ENCODE data around the gene GUCY1A2.
"Not testable (repeated sequence)": the region's sequence is repeated elsewhere in the genome, so short reads cannot be mapped to it uniquely, and the experiment has no call there.

DNA sequence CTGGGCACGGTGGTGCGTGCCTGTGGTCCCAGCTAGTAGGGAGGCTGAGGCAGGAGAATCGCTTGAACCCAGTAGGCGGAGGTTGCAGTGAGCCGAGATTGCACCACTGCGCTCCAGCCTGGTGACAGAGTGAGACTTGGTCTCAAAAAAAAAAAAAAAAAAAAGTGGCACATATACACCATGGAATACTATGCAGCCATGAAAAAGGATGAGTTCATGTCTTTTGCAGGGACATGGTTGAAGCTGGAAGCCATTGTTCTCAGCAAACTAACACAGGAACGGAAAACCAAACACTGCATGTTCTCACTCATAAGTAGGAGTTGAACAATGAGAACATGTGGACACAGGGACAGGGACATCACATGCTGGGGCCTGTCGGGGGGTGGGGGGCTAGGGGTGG lies 241.0 kb downstream of the GUCY1A2 start:
- TF ChIP-seq CTCF (optimal IDR thresholded peaks at IDR 0.05 in 1 of 3, IDR thresholded peaks at IDR 0.05 in 1 of 3, conservative IDR thresholded peaks at IDR 0.05 in 1 of 3; ENCODE audit: extremely low read depth in 1 of 3, insufficient read depth in 2 of 3, low read length in 3 of 3); EZH2 (IDR thresholded peaks at IDR 0.05; ENCODE audit: low read length): not testable (repeated sequence)

All from keratinocyte (primary cell).